Stimulated activated CD4-positive, alpha-beta T cell treated with anti-CD3 and anti-CD28 coated beads, TNF-alpha, amount 100 ng/mL, for 1 hour (primary cell): ENCODE measurements around the gene EGFR.

Experiments
- DNase-seq, 3 donors: peaks; one replicate each; pipeline ENCODE4 v3.0.0-alpha.2; 2020; ENCODE audit warnings: low read depth in 3 of 3, low spot score in 1 of 3

EGFR gene

DNA sequence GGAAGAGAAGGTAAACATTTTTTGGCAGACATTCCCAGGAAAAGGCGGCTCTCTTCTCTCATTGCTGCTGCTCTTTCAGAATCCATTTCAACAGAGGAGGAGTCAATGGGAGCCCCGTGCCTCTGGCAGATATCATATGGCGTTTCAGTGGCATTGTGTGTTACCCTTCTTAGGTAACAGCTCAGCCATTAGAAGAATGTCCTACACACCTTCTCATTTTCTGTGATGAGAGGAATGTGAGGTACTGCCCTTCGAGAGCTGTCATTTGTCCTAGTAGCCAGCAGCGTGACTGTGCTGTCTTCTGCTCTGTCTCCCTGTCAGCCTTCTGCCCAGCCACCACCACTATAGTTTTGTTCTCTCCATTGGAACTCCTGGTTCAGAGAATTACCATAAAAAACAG, 102.4 kb downstream of the EGFR start:
- DNase-seq: no peak

DNA sequence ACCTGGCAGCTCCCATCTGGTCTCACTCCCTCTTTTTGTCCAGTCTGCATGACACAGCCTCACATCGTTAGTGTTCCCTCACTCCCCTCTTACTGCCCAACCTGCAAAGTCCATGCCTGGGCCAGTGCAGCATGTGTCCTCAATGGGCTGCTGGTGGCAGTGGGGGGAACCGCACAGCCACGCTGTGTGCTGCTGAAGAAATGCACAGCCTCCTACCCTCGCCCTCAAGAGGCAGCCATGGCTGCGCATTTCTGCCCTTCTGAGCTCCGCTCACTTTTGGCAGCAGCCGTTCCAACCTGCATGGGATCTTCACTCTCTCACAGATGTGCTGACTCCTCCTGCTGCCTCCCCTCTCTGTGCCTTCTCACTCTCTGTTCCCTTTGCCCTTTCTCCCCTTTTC, 103.4 kb downstream of the EGFR start:
- DNase-seq: no peak

DNA sequence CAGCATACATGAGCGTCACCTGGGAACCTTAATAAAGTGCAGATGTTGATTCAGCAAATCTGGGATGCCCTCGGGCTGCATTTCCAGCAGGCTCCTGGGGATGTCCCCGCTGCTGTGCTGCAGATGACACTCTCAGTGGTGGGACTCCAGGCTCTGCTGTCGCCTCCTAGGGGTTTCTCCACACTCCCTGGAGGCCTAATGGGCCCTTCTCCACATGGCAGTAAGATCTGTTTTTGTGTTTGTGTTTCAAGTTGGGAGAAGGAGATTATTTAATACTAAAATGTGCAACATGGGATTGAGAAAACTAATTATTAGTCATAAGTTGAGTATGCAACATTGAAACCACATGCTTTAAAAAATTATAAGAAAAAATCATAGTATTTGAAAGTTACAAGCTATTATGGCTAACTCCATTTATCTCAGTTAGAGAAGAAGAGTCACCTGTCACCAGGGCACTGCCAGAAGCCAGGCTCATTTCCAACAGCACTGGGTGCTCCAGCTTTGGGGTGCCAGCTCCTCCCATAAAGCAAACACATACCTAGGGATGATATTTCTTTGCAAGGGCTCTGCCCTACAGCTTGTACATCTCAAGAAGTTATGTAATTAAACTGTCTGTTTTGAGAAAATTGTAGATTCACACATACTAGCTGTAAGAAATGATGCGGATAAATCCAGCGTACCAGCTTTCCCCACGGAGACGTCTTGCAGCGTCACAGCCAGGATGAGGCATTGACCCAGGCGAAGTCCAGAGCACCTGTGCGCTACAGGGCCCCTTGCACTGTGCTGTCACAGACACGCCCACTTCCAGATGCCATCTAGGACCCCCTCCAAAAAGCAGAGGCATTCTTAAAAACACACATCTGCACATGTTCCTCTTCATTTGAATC, 106.4 kb downstream of the EGFR start:
- DNase-seq: no peak

DNA sequence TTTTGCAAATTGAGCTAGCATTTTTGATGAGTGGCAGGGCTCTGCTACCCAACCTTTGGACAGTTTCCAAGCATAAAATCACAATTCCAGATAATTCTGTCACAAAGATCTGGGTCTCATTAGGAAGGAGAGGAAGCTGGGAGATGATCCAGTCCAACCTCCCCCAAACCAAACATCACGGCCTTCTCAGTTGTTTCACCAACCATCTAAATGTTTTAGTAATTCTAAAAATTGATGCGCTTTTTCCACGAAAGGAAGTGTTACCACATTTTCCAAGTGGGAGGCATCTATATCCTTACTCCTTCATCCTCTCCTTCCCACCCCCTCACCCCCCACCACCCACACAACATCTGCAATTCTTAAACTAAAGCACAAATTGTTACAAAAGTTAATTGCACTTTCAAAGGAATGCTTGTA, 108.3 kb downstream of the EGFR start:
- no peak for DNase-seq

DNA sequence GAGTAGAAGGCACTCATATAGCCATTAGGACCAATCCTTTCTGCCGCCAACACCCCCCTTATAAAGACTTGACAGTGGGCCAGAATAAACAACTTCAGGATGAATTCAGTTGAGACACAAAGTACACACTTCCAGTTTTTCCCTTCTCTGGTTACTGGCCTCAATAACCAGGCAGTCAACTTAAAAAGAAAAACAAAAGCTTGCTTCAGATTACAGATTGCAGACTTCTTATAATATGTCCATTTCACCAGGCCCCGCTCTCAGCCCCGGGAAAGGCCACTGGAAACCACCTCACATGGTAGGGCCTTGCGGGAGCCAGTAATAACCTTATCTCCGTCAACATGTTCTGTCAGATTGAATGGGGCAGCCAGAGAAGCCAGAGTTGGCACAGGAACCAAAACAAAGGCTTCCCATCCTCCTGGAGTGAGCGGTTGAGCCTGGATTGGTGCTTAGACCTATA, 108.8 kb downstream of the EGFR start:
- DNase-seq: no peak

DNA sequence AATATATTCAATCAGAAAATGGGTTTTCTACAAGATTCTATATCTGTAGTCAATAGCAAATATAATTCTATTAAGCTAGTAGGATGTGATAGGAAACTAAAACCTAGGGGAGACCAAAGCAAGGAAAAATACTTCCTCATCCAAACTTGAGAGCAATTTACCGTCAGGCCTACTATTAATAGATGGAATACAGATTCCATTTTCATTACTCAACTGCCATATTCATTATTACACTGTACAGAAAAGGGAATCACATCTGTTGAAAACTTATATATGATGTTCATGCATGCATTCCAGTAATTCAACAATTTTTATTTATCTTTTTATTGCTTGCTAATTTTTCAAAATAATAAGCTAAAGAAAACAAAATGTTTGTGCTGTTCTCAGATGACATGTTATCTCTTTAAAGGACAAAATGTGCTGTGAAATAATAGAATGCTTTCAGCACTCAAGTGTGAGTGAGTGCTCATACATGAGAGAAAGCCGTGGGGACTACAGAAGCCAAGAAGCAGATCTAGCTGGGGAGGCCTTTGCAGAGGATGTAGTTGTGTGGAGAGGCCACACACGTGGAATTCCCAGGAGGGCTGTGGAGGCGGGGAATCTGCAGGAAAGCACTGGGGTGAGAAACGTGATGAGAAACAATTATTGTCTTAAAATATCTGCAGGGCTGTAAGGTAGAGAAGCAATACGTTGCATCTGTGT, 110.0 kb downstream of the EGFR start:
- DNase-seq: no peak

DNA sequence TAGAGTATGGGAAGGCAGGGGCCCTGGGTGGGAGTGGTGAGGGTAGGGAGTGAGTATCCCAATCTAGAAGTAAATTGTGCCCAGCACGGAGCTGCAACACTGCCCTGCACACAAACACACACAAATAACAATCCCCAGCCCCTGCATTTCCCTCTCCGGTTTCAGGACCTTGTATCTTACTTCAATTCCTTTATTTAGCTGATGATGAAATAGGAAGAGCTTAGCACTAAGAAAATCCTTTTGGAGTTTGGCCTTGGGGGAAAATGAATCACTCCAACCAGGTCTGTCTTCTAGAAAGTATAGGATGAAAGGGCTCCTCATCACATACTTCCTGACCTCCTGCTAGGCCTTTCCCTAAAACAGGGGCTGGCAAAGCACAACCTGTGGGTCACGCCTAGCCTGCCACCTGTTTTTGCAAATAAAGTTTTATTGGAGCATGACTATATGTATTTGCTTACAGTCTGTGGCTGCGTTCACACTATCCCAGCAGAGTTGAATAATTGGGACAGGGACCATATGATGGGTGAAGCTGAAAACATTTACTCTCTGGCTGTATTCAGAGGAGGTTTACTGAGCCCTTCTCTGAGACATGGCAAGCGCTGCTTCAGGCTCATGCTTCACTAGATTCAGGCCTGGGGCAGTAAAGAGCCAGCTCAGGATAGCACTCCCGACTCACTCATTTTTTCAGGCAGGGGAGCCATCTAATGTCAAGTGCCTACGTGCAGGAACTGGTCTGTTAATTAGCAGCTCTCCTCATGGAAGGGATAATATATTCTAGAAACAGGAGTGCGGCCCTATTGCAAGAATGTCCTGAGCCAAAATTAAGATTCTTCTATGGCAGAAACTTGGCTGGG, 111.0 kb downstream of the EGFR start:
- no peak for DNase-seq

DNA sequence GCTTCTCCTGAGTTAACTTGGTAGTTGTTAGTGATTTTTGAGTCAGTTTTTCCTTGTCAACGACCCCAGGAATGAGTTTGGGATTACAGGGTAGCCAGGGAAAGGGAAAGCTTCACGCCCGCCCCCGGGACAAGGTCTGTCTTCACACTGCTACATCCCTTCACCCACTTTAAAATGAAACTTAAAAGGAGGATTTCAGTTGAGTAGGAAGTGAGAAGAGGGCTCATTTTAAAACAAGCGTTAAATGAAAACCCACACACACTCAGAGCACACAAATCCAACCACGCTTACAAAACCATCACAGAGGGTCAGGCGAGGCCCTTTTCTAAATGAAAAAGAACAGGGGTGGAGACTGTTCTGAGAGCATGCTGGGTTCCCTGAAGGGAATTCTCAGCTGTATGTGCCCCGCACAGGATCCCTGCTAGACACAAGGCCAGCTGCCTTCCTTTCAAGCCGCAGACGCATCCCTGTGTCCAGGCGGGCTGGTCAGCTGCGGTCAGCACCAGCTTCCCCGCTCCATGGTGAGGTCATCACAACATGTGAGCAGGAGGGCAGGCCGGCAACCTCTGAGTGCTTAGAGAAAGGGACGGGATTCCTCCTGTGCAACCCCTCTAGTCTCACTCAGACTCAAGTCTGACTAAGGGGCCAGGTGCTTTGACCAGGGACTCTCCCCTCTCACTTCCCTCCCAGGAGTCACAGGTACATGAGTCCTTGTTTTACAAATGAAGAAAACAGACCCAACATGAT, 111.8 kb downstream of the EGFR start:
- no peak for DNase-seq

DNA sequence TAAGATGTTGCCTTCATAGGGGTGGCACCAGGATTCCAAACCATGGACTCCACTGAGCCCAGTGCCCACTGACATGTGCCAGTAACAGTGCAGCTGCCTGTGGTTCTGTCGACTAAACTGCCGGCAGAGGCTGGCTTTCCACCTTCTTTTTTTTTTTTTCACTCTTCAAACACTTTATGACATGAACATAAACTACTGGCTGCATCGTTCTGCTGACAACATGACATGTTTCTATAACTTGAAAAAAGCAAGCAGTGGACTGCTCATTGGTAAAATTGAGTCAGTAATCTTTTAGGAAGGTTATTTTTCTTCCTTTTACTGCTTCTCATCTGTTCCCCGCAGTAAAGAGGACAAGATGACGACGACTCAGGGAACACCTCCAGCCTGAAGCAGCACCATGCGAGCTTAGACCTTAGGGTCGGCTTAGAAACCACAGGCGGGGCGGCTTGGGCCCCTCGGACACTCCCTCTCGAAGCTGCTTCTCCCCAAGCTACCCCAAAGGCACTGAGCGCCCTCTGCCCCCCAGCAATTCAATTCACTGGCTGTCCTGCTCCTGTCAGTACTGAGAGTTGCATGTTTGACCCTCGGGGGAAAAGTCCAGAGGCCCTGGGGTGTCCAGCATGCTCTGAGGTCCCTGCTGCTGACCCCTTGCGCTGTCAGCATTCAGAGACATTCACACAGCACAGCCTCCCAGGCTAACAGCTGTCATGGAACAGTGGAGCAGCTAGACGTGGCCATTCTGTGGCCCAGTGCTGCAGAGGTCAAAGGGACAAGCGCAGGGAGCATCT, 112.5 kb downstream of the EGFR start:
- DNase-seq: no peak

DNA sequence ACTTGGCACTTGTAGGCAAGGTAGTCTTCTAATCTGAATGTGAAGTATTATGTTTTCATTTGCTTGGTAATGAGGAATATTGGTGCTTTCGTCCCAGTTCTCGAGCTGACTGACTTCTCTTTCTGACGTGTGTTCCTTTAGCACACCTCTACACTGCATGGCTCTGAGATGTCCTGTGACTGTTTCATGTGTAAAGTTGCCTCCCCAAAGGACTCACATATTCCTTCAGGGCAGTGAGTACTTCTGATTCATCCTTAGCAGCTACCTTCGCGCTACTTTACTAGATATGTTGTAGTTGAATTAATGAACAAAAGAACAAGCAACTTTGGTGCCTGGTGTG, 113.7 kb downstream of the EGFR start:
- no peak for DNase-seq

DNA sequence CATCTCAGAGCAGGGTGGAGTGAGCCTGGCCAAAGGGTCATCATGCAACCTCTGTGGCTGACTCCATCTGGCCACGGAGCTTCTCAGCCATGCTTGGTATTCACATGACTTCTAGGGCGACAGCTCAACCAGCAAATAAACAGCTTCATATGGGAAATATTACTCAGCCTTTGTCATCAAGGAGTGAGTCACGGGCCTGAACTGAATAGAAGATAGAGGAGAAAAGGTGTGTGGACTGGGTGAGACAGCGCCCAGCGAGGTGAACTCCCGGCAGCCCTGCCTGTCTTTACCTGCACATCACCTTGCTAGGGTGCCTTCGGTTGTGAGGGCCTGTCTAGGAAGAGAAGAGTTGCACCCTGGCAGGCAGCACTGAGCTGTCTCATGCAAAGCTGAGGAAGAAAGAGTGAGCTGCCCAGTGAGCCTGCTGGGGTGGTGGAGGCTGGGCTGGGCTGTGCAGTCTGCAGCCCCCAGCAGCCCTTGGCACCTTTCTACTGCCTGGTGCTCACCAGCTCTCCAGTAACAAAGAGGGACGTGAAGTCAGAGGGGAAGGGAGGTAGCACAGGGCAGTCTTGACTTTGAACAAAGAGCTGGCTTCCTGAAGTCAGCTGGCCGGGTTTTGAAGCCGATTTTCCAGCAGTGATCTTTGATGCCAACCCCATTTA, 114.2 kb downstream of the EGFR start:
- no peak for DNase-seq

DNA sequence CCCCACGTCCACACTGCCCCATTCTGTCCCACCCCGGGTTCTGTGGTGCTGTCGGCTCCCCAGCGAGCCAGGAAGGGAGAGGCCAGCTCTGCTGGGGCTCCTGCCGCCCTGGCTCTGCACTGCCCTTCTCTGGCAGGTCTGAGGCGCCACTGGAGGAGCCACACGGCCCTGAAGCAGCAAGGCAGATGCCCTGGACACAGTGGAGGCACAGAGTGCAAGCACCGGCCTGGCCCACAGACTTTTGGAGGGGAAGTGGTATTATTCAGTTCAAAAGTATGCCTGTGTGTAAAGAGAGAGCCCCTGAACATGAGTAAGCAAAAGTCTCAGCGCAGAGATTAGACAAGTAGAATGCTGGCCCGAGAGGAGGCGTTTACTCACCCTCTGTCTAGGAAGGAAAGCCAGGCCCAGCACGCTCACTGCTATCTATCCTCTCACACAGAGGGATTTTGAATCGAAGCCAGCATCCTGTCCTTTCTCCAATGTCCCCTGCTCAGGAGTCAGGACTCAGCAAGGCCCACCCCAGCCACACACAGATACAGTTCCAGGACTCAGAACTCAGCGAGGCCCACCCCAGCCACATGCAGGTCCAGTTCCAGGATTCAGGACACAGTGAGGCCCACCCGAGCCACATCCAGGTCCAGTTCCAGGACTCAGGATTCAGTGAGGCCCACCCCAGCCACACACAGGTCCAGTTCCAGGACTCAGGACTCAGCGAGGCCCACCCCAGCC, 115.0 kb downstream of the EGFR start:
- DNase-seq: no peak

DNA sequence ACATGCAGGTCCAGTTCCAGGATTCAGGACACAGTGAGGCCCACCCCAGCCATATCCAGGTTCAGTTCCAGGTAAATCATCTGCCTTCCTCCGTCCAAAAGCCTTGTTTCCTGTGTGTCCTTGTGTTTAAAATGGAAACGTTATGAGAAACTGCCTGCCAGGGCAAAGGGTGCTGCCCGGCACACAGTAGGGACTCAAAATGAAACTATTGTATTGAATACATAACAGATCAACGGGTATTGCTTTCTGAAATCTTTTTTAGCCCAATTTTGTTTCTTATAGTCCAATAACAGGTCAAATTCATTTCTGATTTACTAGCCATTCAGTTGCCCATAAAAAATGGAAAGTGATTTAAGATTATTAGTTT, 115.5 kb downstream of the EGFR start:
- no peak for DNase-seq

DNA sequence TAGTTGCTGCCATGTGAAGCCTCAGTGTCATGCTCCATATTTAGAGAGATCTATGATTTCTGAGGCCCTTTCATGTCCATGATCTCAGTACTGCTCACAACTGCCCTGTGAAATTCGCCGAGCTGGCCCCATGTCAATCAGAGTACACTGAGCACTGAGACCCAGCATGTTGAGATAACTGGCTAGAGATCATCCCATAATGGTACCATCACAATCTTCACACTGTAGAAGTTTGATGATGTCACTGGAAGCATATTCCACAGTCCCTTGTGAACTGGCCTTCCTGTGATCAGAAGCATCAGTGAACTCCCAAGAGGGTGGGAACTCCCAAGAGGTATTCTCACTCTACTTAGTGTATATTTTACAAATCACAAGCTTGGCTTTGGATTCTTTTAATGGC, 116.0 kb downstream of the EGFR start:
- DNase-seq: no peak

DNA sequence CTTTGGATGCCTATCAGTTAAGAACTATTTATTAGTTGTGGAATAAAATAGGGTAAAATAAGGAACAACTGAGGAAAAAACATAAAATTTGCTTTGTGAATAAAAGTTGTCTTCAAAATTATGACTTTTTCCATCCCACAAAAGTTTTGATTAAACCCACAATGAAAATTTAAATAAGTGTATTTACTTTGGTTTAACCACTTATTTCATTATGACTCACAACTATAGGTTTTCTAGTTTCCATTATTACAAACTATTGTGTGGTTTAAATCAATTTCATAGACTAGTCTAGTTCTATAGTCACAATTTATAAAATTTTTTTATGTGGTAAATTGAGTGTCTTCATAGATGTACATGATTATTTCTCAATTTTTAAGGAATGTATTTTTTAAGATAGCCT, 116.6 kb downstream of the EGFR start:
- no peak for DNase-seq

DNA sequence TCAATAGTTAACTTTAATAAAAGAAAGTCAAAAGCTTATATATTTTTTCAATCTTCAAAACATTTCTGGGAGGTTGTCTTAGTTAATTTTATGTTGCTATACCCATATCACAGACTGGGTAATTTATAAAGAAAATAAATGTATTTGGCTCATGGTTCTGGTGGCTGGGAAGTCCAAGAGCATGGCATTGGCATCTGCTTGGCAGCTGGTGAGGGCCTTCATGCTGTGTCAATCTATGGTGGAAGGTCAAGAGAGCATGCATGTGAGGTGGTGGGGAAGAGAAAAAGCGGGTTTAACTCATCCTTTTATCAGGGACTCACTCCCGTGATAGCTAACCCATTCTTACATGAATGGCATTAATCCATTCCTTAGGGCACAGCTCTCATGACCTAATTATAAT, 119.8 kb downstream of the EGFR start:
- no peak for DNase-seq

DNA sequence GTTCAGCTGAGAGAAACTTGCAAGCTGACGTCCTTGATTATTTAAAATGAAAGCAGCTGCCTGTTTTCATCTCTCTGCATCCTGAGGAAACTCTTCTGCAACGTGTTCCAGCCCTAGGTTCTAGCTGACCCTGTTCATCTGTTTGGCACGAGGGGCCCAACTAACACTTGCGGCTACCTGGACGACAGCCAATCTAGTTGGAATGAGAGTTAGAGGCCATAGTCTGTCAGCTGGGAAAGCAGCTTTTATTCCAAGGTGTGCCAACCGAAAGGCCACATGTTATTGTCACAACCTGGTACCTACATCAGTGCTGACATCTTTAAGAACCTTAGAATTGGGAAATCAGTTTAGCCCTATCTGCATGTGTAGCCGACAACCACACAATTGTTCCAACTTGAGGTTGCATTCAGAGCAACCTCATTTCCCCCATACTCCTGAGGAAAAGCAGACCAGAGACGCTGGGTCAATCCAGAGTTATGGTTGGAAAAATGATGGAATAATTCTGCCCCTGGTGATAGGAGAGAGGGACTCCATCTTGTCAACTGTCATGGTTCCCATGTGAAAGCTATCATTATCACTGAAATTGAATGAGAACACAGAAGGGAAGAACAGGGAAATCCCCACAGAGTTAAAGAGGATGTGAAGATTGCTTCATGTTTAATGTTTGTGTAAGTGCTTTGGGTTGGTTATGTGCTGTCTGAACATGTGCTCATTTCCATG, 121.6 kb downstream of the EGFR start:
- no peak for DNase-seq

DNA sequence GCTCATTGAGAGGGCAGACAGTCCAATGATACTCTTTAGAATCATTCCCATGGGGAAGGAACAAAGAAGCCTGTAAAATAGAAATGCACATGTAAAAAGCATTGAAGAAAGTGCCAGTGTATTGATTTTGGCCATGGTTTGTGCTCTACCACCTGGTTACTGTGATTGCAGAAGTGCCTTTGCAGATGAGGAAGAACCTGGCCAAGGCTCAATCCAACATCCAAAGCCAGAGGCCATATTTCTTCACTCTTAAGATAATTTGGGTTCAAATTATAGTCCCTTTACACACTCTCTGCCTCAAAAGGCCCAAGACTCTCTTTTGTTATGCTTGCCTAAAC, 122.1 kb downstream of the EGFR start:
- no peak for DNase-seq
